ENCODE data around the gene PRR36. TPM values are rescaled to one million over a fixed set of nuclear protein-coding genes. Genes with fewer than 3 reads are reported as not detected.

PRR36 gene
- total RNA-seq, 1 donor from 2014 or later, result 0.07 TPM

- Histone ChIP-seq H3F3A (ENCODE audit: low read depth) (peaks cover 15% of the 10 kb centered on the region), H3K4me1 (no peaks in the 10 kb centered on the region), H3K27ac (no peak overlapping the region), H3K79me2 (ENCODE audit: low read depth) (no peaks in the 10 kb centered on the region), H3K27me3 (no peaks in the 10 kb centered on the region), H3K9me3 (ENCODE audit: low read depth) (no peaks in the 10 kb centered on the region), H3K36me3 (no peaks in the 10 kb centered on the region), H4K20me1 (ENCODE audit: low read depth) (no peaks in the 10 kb centered on the region), H2AFZ (replicated peaks) (no peak overlapping the region), H3K9ac (no peak overlapping the region), H3K4me2 (no peak overlapping the region), H3K4me3 (no peak overlapping the region)
- no peaks in the 10 kb centered on the region for H3K36me3 Mint-ChIP-seq
- peaks cover 3% of the 10 kb centered on the region for H3K27me3 Mint-ChIP-seq (ENCODE audit: insufficient read depth, low read depth)
- DNase-seq (ENCODE audit: low spot score), result no peak
- H3K4me1 Mint-ChIP-seq, result no peaks in the 10 kb centered on the region
- no peaks in the 10 kb centered on the region for H3K9me3 Mint-ChIP-seq
- no peak overlapping the region for H3K4me3 Mint-ChIP-seq
- H3K27ac Mint-ChIP-seq, result no peak overlapping the region
- TF ChIP-seq EZH2phosphoT487 (IDR thresholded peaks at IDR 0.05) (no peak), CTCF (IDR thresholded peaks at IDR 0.05) (no peak), EZH2 (IDR thresholded peaks at IDR 0.05) (no peak)
Observed at GRCh38 chr19:7839476-7839875, 34.7 kb downstream of the PRR36 start.

DNA sequence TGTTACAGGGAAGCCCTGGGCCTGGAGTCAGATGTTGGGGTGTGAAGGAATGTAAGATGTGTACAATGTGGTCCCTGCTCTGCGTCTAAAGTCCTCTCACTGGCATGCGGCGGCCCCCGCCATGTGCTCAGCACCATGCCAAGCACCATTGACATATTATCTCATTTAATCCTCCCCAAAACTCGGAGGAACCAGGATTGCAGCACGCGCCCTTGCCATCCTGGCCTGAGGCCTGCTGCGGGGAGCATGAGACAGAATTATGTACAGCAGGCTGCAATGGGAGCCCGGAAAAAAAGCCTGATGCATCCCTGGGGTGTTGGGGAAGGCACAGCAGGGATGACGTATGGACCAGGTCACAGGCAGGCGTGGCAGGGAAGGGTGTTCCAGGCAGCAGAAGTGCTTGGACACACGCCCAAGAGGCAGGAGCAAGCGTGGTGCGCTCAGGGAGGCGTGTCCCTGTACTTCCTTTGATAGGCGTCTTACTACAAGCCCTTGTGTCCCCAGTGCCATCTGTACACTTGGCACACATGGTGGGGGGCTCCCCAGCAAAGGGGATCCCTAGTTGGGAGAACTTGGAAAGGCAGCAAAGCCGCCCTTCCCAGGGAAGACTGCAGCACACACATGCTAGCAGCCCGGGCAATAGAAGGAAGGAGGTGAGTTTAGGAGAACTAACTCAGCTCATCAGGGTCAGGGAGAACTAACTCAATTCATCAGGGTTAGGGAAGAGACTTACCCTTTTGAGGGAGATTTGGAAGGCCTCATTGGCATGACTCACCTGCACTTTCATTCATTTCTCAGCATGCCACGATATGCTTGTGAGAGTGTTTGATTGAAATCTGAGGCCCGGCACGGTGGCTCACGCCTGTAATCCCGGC lies 40.7 kb downstream of the PRR36 start:
- Histone ChIP-seq H3K9me3 (ENCODE audit: low read depth) (no peaks in the 10 kb centered on the region), H4K20me1 (ENCODE audit: low read depth) (peaks cover 5% of the 10 kb centered on the region), H3K4me2 (no peak overlapping the region), H3K4me3 (no peak overlapping the region), H3K36me3 (no peaks in the 10 kb centered on the region), H3K27me3 (peaks cover 7% of the 10 kb centered on the region), H2AFZ (replicated peaks) (no peak overlapping the region), H3K9ac (no peak overlapping the region), H3K4me1 (no peaks in the 10 kb centered on the region), H3K27ac (no peak overlapping the region), H3K79me2 (ENCODE audit: low read depth) (no peaks in the 10 kb centered on the region), H3F3A (ENCODE audit: low read depth) (no peaks in the 10 kb centered on the region)
- H3K27ac Mint-ChIP-seq, result no peak overlapping the region
- H3K9me3 Mint-ChIP-seq, result no peaks in the 10 kb centered on the region
- peaks cover 18% of the 10 kb centered on the region for H3K4me1 Mint-ChIP-seq
- H3K4me3 Mint-ChIP-seq, result peak overlapping the region; percentile 24
- TF ChIP-seq EZH2 (IDR thresholded peaks at IDR 0.05), result no peak
- TF ChIP-seq CTCF (IDR thresholded peaks at IDR 0.05), result no peak
- TF ChIP-seq EZH2phosphoT487 (IDR thresholded peaks at IDR 0.05), result no peak
- DNase-seq (ENCODE audit: low spot score), result no peak
- peaks cover 10% of the 10 kb centered on the region for H3K27me3 Mint-ChIP-seq (ENCODE audit: insufficient read depth, low read depth)
- H3K36me3 Mint-ChIP-seq, result no peaks in the 10 kb centered on the region

DNA sequence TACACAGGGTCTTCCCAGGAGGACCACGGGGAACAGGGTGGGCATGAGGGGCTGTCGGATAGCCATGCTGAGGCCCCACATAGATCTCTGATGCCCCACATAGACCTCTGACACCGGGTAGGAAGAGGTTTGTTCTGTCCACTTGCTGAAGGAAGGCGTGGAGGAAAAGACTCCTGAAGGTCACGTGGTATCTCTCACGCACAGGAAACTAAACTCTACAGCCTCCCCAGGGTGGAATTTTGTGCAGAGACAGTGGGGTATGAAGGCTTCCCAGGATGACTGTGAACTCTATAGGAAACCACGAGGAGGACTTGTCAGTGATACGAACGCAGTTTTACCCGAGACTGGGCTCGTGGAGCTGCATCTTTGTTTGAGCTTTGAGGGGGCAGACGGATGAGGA lies 41.4 kb downstream of the PRR36 start:
- TF ChIP-seq CTCF (IDR thresholded peaks at IDR 0.05), result no peak
- TF ChIP-seq EZH2phosphoT487 (IDR thresholded peaks at IDR 0.05), result no peak
- no peak for TF ChIP-seq EZH2 (IDR thresholded peaks at IDR 0.05)
- no peak overlapping the region for H2AFZ ChIP-seq (replicated peaks)
- H3K27ac ChIP-seq, result no peak overlapping the region
- no peaks in the 10 kb centered on the region for H3K36me3 Mint-ChIP-seq
- no peaks in the 10 kb centered on the region for H3K4me1 ChIP-seq
- no peaks in the 10 kb centered on the region for H3F3A ChIP-seq (ENCODE audit: low read depth)
- H4K20me1 ChIP-seq (ENCODE audit: low read depth), result peaks cover 5% of the 10 kb centered on the region
- peaks cover 14% of the 10 kb centered on the region for H3K27me3 ChIP-seq
- H3K27ac Mint-ChIP-seq, result no peak overlapping the region
- H3K36me3 ChIP-seq, result no peaks in the 10 kb centered on the region
- H3K4me1 Mint-ChIP-seq, result peaks cover 18% of the 10 kb centered on the region
- peaks cover 10% of the 10 kb centered on the region for H3K27me3 Mint-ChIP-seq (ENCODE audit: insufficient read depth, low read depth)
- H3K4me3 ChIP-seq, result no peak overlapping the region
- no peak for DNase-seq (ENCODE audit: low spot score)
- no peaks in the 10 kb centered on the region for H3K9me3 ChIP-seq (ENCODE audit: low read depth)
- H3K4me3 Mint-ChIP-seq, result peak overlapping the region; percentile 87
- H3K9ac ChIP-seq, result no peak overlapping the region
- no peaks in the 10 kb centered on the region for H3K9me3 Mint-ChIP-seq
- H3K79me2 ChIP-seq (ENCODE audit: low read depth), result no peaks in the 10 kb centered on the region
- H3K4me2 ChIP-seq, result no peak overlapping the region

All from neural progenitor cell (in vitro differentiated cells).